Activated CD4-positive, CD25-positive, alpha-beta regulatory T cell treated with anti-CD3 and anti-CD28 coated beads, Interleukin-2, amount 50 U/mL, for 72 hours (primary cell): ENCODE results near the gene SUGCT.

Experiments
- DNase-seq: peaks from one replicate; pipeline ENCODE4 v3.0.0; 2021

Gene SUGCT

GRCh38 chr7:40483630-40484029 is 348.8 kb downstream of the SUGCT start:
- no peak for DNase-seq

DNA sequence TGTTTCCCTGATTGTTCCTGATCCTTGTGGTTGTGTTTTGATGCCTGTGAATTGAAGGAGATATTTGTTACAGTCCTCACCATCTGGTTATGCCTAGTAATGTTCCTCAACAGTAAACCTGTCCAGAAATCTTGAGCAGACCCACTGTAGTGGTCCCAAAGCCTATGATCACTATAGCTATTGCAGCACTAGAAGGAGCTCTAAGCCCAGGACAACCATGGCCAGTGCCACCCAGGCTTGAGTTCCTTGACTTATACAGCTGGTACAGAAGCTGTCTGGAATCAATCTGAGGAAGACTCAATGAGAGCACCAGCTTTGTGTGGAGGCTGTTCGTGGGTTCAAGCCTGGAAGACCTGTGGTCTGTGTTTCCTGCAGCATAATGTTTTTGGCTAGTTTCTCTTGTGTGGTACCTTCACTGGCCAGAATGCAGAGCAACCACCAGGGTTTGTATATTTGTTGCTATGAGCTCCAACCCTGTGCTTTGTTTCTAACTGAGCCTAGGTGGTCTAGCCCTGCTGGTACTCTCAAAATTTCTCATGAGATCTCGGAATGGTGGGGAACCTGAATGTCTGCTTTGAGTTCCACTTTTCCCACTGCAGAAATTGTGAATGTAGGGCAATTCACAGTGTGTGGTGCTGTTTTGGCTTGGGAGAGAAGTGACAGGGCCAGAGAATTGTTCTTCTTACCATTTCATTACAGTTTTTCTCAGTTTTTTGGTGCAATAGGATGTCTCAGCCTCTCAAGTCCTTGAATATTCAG is 355.2 kb downstream of the SUGCT start:
- no peak for DNase-seq

DNA sequence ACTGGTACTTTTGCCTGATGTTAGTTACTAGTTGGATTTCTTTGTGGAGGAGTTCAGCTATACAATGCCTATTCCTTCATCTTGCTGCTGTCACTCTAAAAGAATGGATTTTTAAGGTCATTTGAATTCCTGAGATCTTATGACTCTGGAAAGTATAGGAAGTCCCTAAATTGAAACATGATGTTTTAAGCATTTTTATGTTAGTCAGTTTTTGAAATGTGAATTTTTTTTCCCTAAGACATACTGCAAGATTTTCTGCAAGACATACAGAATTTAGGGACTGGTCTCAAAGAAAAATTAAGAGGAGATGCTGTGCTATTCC is 355.8 kb downstream of the SUGCT start:
- DNase-seq: no peak

DNA sequence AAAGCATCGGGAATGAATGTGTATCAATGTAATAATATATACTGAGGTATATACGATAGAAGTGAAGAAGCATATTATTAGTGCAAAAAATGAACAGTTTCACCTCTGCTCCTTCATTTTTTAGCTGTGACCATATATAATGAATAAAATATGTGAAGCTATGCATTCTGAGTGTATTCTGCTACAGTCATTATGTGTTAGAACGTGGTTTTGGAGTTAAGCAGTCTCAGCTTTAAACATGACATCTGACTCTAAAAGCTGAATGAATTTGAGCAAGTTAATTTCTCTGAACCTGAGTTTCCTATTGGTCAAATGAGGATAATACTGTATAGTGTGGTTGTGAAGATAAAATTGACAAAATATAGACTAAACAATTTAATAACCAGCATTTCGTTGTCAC is 358.1 kb downstream of the SUGCT start:
- DNase-seq: no peak

GRCh38 chr7:40493609-40494051 is 358.8 kb downstream of the SUGCT start:
- no peak for DNase-seq

GRCh38 chr7:40498924-40499510 is 364.2 kb downstream of the SUGCT start:
- DNase-seq: no peak

GRCh38 chr7:40499718-40500117 is 364.9 kb downstream of the SUGCT start:
- DNase-seq: no peak

DNA sequence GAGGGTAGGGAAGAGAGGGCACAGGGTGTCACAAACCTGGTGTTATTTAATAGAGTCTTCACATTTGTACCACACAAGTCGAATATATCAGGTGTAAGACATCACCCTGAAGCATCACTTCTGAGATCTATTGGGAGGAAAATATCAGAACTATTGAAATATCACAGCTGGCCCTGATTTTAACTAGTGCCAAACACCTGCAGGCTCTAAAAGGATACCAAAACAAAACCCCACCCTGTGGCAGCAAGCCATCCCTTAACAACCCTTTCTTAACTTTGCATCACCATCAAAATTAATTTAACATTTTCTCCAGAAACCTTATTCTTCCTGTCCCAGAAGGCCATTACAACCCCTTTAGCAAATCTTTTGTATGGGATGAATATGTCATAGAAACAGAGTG is 365.4 kb downstream of the SUGCT start:
- no peak for DNase-seq

GRCh38 chr7:40502359-40502758 is 367.6 kb downstream of the SUGCT start:
- DNase-seq: no peak

GRCh38 chr7:40506158-40506557 is 371.4 kb downstream of the SUGCT start:
- DNase-seq: no peak

DNA sequence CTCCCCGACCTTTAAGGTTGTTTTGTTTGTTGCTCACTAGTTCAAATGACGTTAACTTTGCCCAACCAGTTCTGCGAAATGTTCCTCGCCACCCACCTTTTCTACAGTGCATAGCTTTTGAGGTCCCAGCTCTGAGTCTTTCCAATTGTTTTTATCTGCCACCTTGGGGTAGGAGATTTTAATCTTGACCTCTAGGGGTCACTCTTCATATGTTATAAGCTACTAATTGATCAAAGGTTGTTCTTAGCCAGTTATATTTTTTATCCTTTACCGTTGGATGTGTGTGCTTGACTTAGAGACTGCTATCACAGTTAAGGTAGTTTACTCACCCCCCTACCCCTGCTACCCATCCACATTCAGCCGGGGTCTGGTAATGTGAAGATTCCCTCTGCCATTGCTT is 372.4 kb downstream of the SUGCT start:
- DNase-seq: no peak

DNA sequence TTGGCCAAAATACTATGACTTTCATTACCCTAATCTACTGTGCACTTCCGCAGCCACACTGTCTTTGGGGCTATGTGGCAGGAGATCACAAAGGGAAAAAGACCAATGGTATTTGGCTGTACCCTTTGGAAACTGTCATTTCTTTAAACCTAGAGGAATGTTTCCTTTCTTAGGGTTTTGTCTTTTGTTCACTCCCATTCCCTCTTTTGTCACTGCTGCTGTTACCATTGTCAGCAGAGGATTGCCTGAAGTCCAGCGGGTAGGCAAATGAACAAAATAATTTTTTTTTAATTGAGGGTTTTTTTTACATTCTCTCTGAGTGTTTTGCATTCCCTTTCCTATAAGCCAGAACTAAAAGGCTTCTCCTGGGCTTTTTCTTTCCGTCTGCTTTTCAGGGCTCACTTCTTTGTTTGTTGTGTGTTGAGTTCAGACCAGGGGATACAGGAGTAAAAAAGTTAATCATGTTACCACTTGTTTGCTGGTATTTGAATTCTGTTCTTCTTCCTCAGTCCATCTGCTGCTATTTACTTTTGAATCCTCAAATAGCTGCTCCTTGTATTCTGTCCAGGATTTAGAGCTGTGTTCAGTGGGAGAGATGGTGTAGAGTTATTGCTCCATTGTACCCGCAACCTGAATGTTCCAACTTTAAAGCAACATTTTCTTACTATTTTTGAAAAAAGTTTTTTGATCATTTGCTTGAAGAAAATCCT is 374.6 kb downstream of the SUGCT start:
- DNase-seq: no peak

DNA sequence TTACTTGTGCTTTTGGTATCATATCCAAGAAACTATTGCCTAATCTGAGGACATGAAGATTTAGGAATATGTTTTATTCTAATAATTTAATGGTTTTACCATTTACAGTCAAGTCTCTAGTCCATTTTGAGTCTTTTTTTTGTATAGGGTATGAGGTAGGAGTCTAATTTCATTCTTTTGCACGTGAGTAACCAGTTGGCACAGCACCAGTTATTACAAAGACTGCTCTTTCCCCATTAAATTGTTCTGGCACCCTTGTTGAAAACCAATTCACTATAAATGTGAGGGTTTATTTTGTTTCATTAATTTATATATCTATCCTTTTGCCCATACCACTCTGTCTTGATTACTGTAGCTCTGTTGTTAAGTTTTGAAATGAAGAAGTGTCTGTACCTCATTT is 381.6 kb downstream of the SUGCT start:
- no peak for DNase-seq

DNA sequence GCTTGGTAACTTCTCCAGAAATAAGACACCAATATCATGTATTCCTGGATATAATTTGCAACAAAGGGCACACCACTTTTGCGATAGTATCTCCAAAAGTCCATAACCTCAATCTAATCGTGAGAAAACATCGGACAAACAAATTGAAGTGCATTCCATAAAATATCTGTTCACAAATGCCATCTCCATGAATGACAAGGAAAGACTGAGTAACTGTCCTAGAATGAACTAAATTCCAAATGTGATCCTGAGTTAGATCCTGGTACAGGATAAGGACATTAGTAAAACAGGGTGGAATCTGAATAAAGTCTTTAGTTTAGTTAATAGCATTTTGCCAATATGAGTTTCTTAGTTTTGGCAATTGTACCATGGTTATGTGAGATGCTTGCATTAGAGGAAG is 384.2 kb downstream of the SUGCT start:
- no peak for DNase-seq

DNA sequence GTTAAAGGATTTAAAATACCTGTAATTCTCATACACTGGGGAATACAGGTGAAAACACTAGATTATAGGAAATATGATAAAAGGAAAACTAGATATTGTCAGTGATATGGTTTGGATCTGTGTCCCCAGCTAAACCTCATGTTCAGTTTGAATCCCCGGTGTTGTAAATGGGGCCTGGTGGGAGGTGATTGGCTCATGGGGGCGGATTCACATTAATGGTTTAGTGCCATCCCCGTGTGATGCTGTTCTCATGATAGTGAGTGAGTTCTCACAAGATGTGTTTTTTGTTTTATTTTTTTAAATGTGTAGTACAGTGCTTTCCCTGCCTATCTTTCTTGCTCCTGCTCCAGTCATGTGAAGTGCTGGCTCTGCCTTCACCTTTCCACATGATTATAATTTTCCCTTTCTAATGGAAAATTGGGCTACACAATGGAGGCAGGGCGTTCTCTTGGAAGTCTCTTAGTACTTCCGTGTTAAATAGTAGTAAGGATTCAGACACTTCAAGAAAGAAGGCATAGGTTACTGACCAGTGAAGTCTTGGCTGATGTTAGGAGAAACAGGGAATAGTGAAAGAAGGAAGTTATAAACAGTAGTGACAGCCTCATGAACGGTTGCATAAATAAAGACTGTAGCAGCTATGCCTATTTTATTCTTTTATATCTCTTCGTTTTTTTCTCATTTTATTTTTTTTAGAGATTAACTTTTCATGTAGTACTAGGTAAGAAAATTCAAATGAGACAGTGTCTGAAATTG is 386.4 kb downstream of the SUGCT start:
- DNase-seq: no peak

- no peak for DNase-seq
Measured at GRCh38 chr7:40525764-40526163, 391.0 kb downstream of the SUGCT start.

GRCh38 chr7:40526951-40527715 is 392.3 kb downstream of the SUGCT start:
- DNase-seq: no peak

- no peak for DNase-seq
Measured at GRCh38 chr7:40527723-40528122, 392.9 kb downstream of the SUGCT start.

- DNase-seq: no peak
Measured at GRCh38 chr7:40530292-40530691, 395.5 kb downstream of the SUGCT start.

- DNase-seq: no peak
Measured at GRCh38 chr7:40531956-40532355, 397.2 kb downstream of the SUGCT start.

DNA sequence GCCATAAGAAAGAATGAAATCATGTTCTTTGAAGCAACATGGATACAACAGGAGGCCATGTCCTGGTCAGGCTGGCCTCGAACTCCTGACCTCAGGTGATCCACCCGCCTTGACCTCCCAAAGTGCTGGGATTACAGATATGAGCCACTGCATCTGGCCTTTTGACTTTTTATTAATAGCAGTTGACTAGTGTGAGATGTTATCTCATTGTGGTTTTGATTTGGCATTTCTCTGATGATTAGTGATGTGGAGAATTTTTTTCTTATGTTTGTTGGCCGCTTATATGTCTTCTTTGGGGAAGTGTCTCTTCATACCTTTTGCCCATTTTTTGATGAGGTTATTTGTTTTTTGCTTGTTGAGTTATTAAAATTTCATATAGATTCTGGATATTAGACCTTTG is 400.9 kb downstream of the SUGCT start:
- no peak for DNase-seq

GRCh38 chr7:40536421-40536820 is 401.6 kb downstream of the SUGCT start:
- DNase-seq: no peak

GRCh38 chr7:40538281-40538680 is 403.5 kb downstream of the SUGCT start:
- no peak for DNase-seq
